Lower lobe of right lung (tissue), 2 donors: ENCODE measurements around the gene INHA. TPM values are rescaled to one million over a fixed set of nuclear protein-coding genes. Genes with fewer than 3 reads are reported as not detected.
A peak's percentile ranks its signal among the peaks of the same experiment; 100 is the strongest.

Experiments
- ATAC-seq, 2 donors: fragments of 200-7000 bp; cut with Tn5 transposase; one replicate each; pipeline ENCODE4 v1.9.1; 2020 to 2022; ENCODE audit warnings: mild to moderate bottlenecking in 2 of 2, moderate library complexity in 2 of 2
- DNase-seq: peaks from one replicate; pipeline ENCODE4 v3.0.0-alpha.2; 2020
- H3K27ac ChIP-seq: fragments of 200-600 bp; one replicate; pipeline ENCODE4 v1.8.0; 2022
- H3K27me3 ChIP-seq: fragments of 200-600 bp; one replicate; pipeline ENCODE4 v1.8.0; 2022; ENCODE audit warnings: low read depth
- H3K36me3 ChIP-seq: fragments of 200-600 bp; one replicate; pipeline ENCODE4 v1.8.0; 2022; ENCODE audit warnings: mild to moderate bottlenecking
- H3K4me1 ChIP-seq: fragments of 200-600 bp; one replicate; pipeline ENCODE4 v1.8.0; 2022
- H3K4me3 ChIP-seq: fragments of 200-600 bp; one replicate; pipeline ENCODE4 v1.8.0; 2022; ENCODE audit warnings: mild to moderate bottlenecking
- H3K9me3 ChIP-seq: fragments of 200-600 bp; one replicate; pipeline ENCODE4 v1.8.0; 2022
- intact Hi-C: fragments of 100-400 bp; cut with DNase I; formaldehyde crosslinking; loops from one replicate; pipeline ENCODE4 v1.11.0; 2022
- total RNA-seq: library from RNA; stranded (reverse); fragmentation: NEBNext Ultra II Directional; extraction: Animal tissue kit (Norgen Biotek cat#: 25700); gene quantifications from one replicate; pipeline ENCODE4 v1.2.1, GENCODE V29; 2021
- TF ChIP-seq, protein P1 (sequence below): fragments of 200-600 bp; IDR thresholded peaks from one replicate; pipeline ENCODE4 v1.8.0; 2022; ENCODE audit warnings: antibody characterized with exemption, mild to moderate bottlenecking
- donor health status: DM: no; HTN: yes; CAD: no; lungs with severe emphysema.

INHA gene
- total RNA-seq, 1 donor from 2014 or later: not detected

GRCh38 chr2:219566640-219567039 is 5.5 kb upstream of the INHA start:
- intact Hi-C loops: no loop called here

GRCh38 chr2:219567131-219567530 is 5.0 kb upstream of the INHA start:
- H3K4me1 ChIP-seq: peaks cover 11% of the 10 kb centered on the region
- no peaks in the 10 kb centered on the region for H3K9me3 ChIP-seq
- H3K27ac ChIP-seq: no peak overlapping the region
- TF ChIP-seq, protein P1, sequence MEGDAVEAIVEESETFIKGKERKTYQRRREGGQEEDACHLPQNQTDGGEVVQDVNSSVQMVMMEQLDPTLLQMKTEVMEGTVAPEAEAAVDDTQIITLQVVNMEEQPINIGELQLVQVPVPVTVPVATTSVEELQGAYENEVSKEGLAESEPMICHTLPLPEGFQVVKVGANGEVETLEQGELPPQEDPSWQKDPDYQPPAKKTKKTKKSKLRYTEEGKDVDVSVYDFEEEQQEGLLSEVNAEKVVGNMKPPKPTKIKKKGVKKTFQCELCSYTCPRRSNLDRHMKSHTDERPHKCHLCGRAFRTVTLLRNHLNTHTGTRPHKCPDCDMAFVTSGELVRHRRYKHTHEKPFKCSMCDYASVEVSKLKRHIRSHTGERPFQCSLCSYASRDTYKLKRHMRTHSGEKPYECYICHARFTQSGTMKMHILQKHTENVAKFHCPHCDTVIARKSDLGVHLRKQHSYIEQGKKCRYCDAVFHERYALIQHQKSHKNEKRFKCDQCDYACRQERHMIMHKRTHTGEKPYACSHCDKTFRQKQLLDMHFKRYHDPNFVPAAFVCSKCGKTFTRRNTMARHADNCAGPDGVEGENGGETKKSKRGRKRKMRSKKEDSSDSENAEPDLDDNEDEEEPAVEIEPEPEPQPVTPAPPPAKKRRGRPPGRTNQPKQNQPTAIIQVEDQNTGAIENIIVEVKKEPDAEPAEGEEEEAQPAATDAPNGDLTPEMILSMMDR: no peak
- ATAC-seq (no peak), DNase-seq (no peak)
- H3K4me3 ChIP-seq: no peak overlapping the region
- H3K36me3 ChIP-seq: peaks cover 28% of the 10 kb centered on the region
- H3K27me3 ChIP-seq: peaks cover 11% of the 10 kb centered on the region
- intact Hi-C loops: no loop called here

More at GRCh38 chr2:219566640-219567039, 5.5 kb upstream of the INHA start:
- Histone ChIP-seq H3K27me3 (peaks cover 8% of the 10 kb centered on the region), H3K9me3 (no peaks in the 10 kb centered on the region), H3K4me3 (no peak overlapping the region), H3K4me1 (peaks cover 11% of the 10 kb centered on the region), H3K27ac (no peak overlapping the region), H3K36me3 (peaks cover 28% of the 10 kb centered on the region)
- no peak for DNase-seq
- TF ChIP-seq, protein P1: no peak
- ATAC-seq: no peak

- ATAC-seq (no peak), DNase-seq (no peak)
- Histone ChIP-seq H3K36me3 (peaks cover 24% of the 10 kb centered on the region), H3K4me1 (peaks cover 11% of the 10 kb centered on the region), H3K27me3 (peaks cover 14% of the 10 kb centered on the region), H3K27ac (no peak overlapping the region), H3K9me3 (no peaks in the 10 kb centered on the region), H3K4me3 (no peak overlapping the region)
- intact Hi-C loops: no loop called here
- TF ChIP-seq, protein P1: no peak
Observed at GRCh38 chr2:219567791-219568361, 4.2 kb upstream of the INHA start.

DNA sequence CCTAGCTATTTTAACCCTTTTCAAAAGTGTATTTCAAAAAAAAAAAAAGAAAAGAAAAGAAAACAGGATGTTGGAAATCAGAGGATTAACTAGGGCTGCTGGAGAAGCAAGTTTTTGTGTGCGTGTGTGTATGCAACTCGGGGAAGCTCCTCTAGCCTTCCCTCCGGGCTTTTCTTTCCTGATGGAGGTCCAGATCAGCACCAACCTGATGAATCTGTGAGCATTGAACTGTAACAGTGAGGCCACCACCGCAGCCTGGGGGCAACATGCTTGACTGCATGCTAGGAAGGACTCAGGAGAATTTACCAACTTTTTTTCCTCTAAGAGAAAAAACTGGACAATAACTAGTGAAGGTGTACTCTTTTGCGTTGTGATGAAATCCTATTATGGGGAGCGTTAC is 3.1 kb upstream of the INHA start:
- ATAC-seq (no peak), DNase-seq (no peak)
- H3K27ac ChIP-seq: no peak overlapping the region
- no peak overlapping the region for H3K4me3 ChIP-seq
- intact Hi-C loops: no loop called here
- peaks cover 11% of the 10 kb centered on the region for H3K4me1 ChIP-seq
- peaks cover 21% of the 10 kb centered on the region for H3K36me3 ChIP-seq
- H3K9me3 ChIP-seq: no peaks in the 10 kb centered on the region
- TF ChIP-seq, protein P1: no peak
- peaks cover 14% of the 10 kb centered on the region for H3K27me3 ChIP-seq

DNA sequence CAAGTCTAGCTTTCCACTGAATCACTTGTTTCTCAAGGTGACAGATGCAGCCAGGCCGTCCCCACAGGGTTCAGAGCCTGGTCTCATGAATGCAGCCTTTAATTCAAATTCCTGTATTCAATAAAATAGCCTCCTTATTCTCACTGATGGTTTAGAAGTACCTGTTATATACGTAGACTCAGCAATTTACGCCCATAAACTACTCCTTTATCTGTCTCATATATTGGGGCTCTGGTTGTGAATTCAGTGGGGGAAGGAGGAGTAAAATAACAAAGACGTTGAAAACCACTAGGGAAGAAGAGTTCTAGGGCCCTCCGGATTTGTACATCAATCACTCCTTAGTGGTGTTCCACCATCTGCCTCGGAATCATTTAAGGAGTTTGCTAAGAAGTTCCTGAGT is 2.5 kb upstream of the INHA start:
- peaks cover 11% of the 10 kb centered on the region for H3K4me1 ChIP-seq
- ATAC-seq (no peak), DNase-seq (no peak)
- peaks cover 18% of the 10 kb centered on the region for H3K36me3 ChIP-seq
- H3K4me3 ChIP-seq: peak overlapping the region; percentile 66
- TF ChIP-seq, protein P1: no peak
- no peak overlapping the region for H3K27ac ChIP-seq
- no peaks in the 10 kb centered on the region for H3K9me3 ChIP-seq
- intact Hi-C loops: no loop called here
- H3K27me3 ChIP-seq: peaks cover 14% of the 10 kb centered on the region
